K562 (cell line): ENCODE results near the gene NALCN. TPM values are rescaled to one million over a fixed set of nuclear protein-coding genes. Genes with fewer than 3 reads are reported as not detected.

Experiments used
- ATAC-seq: fragments of 200-7000 bp; cut with Tn5 transposase; 3 replicates; pipeline ENCODE4 v1.9.1; 2020; ENCODE audit warnings: moderate library complexity
- BruUV-seq: library from RNA; stranded (reverse); fragments of 400-500 nt; replicated peaks from 2 replicates; lab custom pipeline; 2021; lab: Mats Ljungman, UMichigan
- CTCF ChIA-PET: fragments of 300-600 bp; formaldehyde crosslinking; extraction: SDS; loops from one replicate; lab custom pipeline; 2021; ENCODE audit warnings: low intra/inter-chr PET ratio; lab: Yijun Ruan, JAX
- POLR2A ChIA-PET: fragments of 300-600, 350-650 bp; sonication (Branson Sonifier 250); formaldehyde crosslinking; extraction: SDS; loops from one replicate; lab custom pipeline; 2021; ENCODE audit warnings: antibody characterized with exemption, inconsistent platforms; lab: Yijun Ruan, JAX
- DNase-seq, 4 experiments: peaks; one replicate each; pipeline versions ENCODE4 v3.0.0 to v3.0.0-alpha.2; 2011 to 2018; ENCODE audit warnings: low spot score in 3 of 4, mixed read lengths in 3 of 4; ENCODE audit errors: extremely low read depth in 1 of 4
- FAIRE-seq: peaks from 2 replicates; lab custom pipeline; 2011; peaks lifted over from hg19 to GRCh38; lab: Jason Lieb, UNC
- H2AFZ ChIP-seq: 2 replicates; pipeline ENCODE4 v1.6.0; 2011; ENCODE audit warnings: low read depth, low read length, control low read depth, inconsistent platforms
- H3K27ac ChIP-seq: fragments of 200-600 bp; 3 replicates; pipeline ENCODE4 v1.8.0; 2011; ENCODE audit warnings: low read depth, mild to moderate bottlenecking, control low read depth, inconsistent platforms, low read length, moderate library complexity, mixed read lengths; ENCODE audit errors: extremely low read depth
- H3K27me3 ChIP-seq, 2 experiments: fragments of 300-600 bp in 1 of 2; 2 replicates in 1 of 2; 3 replicates in 1 of 2; pipeline versions ENCODE4 v1.6.0 to v1.8.0; 2011; ENCODE audit warnings: inconsistent platforms in 2 of 2, low read length in 2 of 2, mild to moderate bottlenecking in 1 of 2, mixed read lengths in 1 of 2, moderate library complexity in 1 of 2; ENCODE audit not compliant: control insufficient read depth in 2 of 2, insufficient read depth in 2 of 2
- H3K36me3 ChIP-seq: fragments of 300-600 bp; 3 replicates; pipeline ENCODE4 v1.8.0; 2011; ENCODE audit warnings: mild to moderate bottlenecking, low read length, inconsistent platforms; ENCODE audit not compliant: control insufficient read depth, insufficient read depth
- H3K4me1 ChIP-seq, 2 experiments: fragments of 200-600 bp in 1 of 2; replicated peaks in 1 of 2; 2 replicates in 1 of 2; 3 replicates in 1 of 2; pipeline versions ENCODE4 v1.5.1 to v1.8.0; 2011; ENCODE audit warnings: inconsistent platforms in 2 of 2, low read length in 2 of 2, mild to moderate bottlenecking in 1 of 2, mixed read lengths in 1 of 2, moderate library complexity in 1 of 2; ENCODE audit not compliant: control insufficient read depth in 2 of 2, insufficient read depth in 2 of 2
- H3K4me2 ChIP-seq: 2 replicates; pipeline ENCODE4 v1.6.1; 2011; ENCODE audit warnings: low read length, control low read depth, inconsistent platforms, mixed read lengths; ENCODE audit not compliant: insufficient read depth
- H3K4me3 ChIP-seq: fragments of 200-600 bp; sonication (generic), shearing (Covaris generic); 2 replicates; pipeline ENCODE4 v1.5.1; 2016; ENCODE audit warnings: control low read depth, inconsistent platforms
- H3K79me2 ChIP-seq: fragments of 200-600 bp; 3 replicates; pipeline ENCODE4 v1.8.0; 2011; ENCODE audit warnings: low read length, inconsistent platforms; ENCODE audit not compliant: control insufficient read depth, insufficient read depth
- H3K9ac ChIP-seq, 2 experiments: 2 replicates each; pipeline versions ENCODE4 v1.6.0 to v1.6.1; 2011; ENCODE audit warnings: low read depth in 2 of 2, low read length in 2 of 2, control low read depth in 1 of 2, inconsistent platforms in 1 of 2, mild to moderate bottlenecking in 1 of 2, mixed read lengths in 1 of 2; ENCODE audit not compliant: insufficient read depth in 1 of 2
- H3K9me1 ChIP-seq: one replicate; pipeline ENCODE4 v1.6.0; 2011; ENCODE audit warnings: inconsistent platforms, mild to moderate bottlenecking, low read length, moderate library complexity; ENCODE audit not compliant: control insufficient read depth, insufficient read depth
- H3K9me3 ChIP-seq: replicated peaks from 2 replicates; pipeline ENCODE4 v1.5.1; 2011; ENCODE audit warnings: low read depth, low read length, inconsistent platforms; ENCODE audit not compliant: control insufficient read depth, insufficient read depth
- H4K20me1 ChIP-seq: replicated peaks from 2 replicates; pipeline ENCODE4 v1.6.1; 2011; ENCODE audit warnings: low read length, inconsistent platforms, mixed read lengths; ENCODE audit not compliant: control insufficient read depth, insufficient read depth
- ADNP ChIP-seq: fragments of 200-800 bp; sonication (Bioruptor generic); IDR thresholded peaks from 2 replicates; pipeline ENCODE4 v1.6.1; 2016; ENCODE audit warnings: missing genetic modification characterization, missing compliant biosample characterization
- ARID3B ChIP-seq: fragments of 250-450 bp; sonication (Bioruptor Pico); IDR thresholded peaks from 2 replicates; pipeline ENCODE4 v1.4.0; 2020; ENCODE audit warnings: borderline replicate concordance
- ASH1L ChIP-seq: fragments of 450-650 bp; IDR thresholded peaks from 2 replicates; pipeline ENCODE4 v1.6.1; 2018; ENCODE audit warnings: borderline replicate concordance, mild to moderate bottlenecking, low read depth; ENCODE audit not compliant: partially characterized antibody
- ATF3 ChIP-seq, 2 experiments: fragments of 450-650 bp in 1 of 2; sonication (generic) in 1 of 2; formaldehyde crosslinking in 1 of 2; IDR thresholded peaks in 1 of 2; conservative IDR thresholded peaks in 1 of 2; 2 replicates each; pipeline versions ENCODE4 v1.6.1 to v1.8.1; 2016 to 2023; ENCODE audit warnings: mild to moderate bottlenecking in 2 of 2, moderate library complexity in 2 of 2, inconsistent platforms in 1 of 2, missing genetic modification reagents in 1 of 2
- FOXA1 ChIP-seq: fragments of 450-650 bp; IDR thresholded peaks from 2 replicates; pipeline ENCODE4 v1.6.1; 2016; ENCODE audit warnings: mild to moderate bottlenecking, borderline replicate concordance
- KDM2B ChIP-seq: fragments of 250-450 bp; sonication (Bioruptor Pico); IDR thresholded peaks from 2 replicates; pipeline ENCODE4 v1.8.0; 2021; ENCODE audit warnings: mild to moderate bottlenecking, moderate library complexity
- LCOR ChIP-seq: sonication (generic); formaldehyde crosslinking; IDR thresholded peaks from 2 replicates; pipeline ENCODE4 v1.8.0; 2022; ENCODE audit warnings: mild to moderate bottlenecking, missing genetic modification reagents
- NFIX ChIP-seq: fragments of 250-450 bp; sonication (Bioruptor Pico); IDR thresholded peaks from 2 replicates; pipeline ENCODE4 v1.4.0; 2020; ENCODE audit warnings: low read depth, mild to moderate bottlenecking, moderate library complexity
- NKRF ChIP-seq: fragments of 450-650 bp; IDR thresholded peaks from 2 replicates; pipeline ENCODE4 v1.6.1; 2016; ENCODE audit warnings: borderline replicate concordance
- RAD51 ChIP-seq: fragments of 450-650 bp; IDR thresholded peaks from 2 replicates; pipeline ENCODE4 v1.7.1; 2016; ENCODE audit warnings: low read depth, mild to moderate bottlenecking, borderline replicate concordance
- SNIP1 ChIP-seq: fragments of 450-650 bp; IDR thresholded peaks from 2 replicates; pipeline ENCODE4 v1.7.1; 2017; ENCODE audit warnings: low read depth, mild to moderate bottlenecking
- SPI1 ChIP-seq: IDR thresholded peaks from 2 replicates; pipeline ENCODE4 v1.6.1; 2011; ENCODE audit warnings: low read depth, low read length, control low read depth, borderline replicate concordance
- SREBF2 ChIP-seq: sonication (generic); formaldehyde crosslinking; IDR thresholded peaks from 2 replicates; pipeline ENCODE4 v1.4.0; 2020; ENCODE audit warnings: mild to moderate bottlenecking, missing genetic modification reagents
- ZFP36 ChIP-seq: fragments of 150-350 bp; IDR thresholded peaks from 2 replicates; pipeline ENCODE4 v1.6.1; 2018; ENCODE audit warnings: low read length, low read depth; ENCODE audit not compliant: partially characterized antibody
- WGBS: fragments of 100-300 bp; shearing (Covaris generic); methylation state at CpG from one replicate; pipeline ENCODE4 v1.1.6; 2016; ENCODE audit warnings: low coverage, mixed read lengths; ENCODE audit not compliant: insufficient coverage; ENCODE audit errors: missing lambda C conversion rate; 5-methylcytosine and 5-hydroxymethylcytosine counted together
- in situ Hi-C: fragments of 300-500 bp; cut with MboI; formaldehyde crosslinking; loops from 4 replicates; pipeline ENCODE4 v1.15.0; 2018; ENCODE audit warnings: inconsistent platforms, mixed read lengths
- intact Hi-C: fragments of 100-400 bp; cut with micrococcal nuclease; formaldehyde crosslinking; loops from 2 replicates; pipeline ENCODE4 v1.14.2; 2022
- polyA plus RNA-seq, 8 experiments: library from polyadenylated mRNA; depleted of rRNA in 4 of 8; stranded (reverse) in 5 of 8; unstranded in 3 of 8; fragments of >200 nt; fragmentation: Nextera tagmentation in 2 of 8; fragmentation: Illumina TruSeq in 1 of 8; extraction: Ambion mirVana in 2 of 8; extraction: Trizol in 1 of 8; gene quantifications; 2 replicates each; pipeline versions ENCODE4 v1.2.1 to v1.2.3, GENCODE V29; 2011 to 2014; ENCODE audit warnings: inconsistent platforms in 1 of 8, missing spikeins in 1 of 8
- total RNA-seq, 7 experiments: library from RNA; depleted of rRNA in 6 of 7; stranded (reverse); fragments of >200 nt in 6 of 7; fragmentation: Illumina TruSeq in 2 of 7; extraction: Trizol in 2 of 7; gene quantifications; 2 replicates each; pipeline versions ENCODE4 v1.2.1 to v1.2.3, GENCODE V29; 2011 to 2021; ENCODE audit warnings: low replicate concordance in 1 of 7

The NALCN gene
- total and polyA plus RNA-seq, 9 of the 15 experiments (the other 6 are each of a cell fraction or from before 2014, with no cell fraction given) = not detected

GRCh38 chr13:101332583-101332982, 83.7 kb downstream of the NALCN start:
- ATAC-seq = no peak
- Histone ChIP-seq H3K4me1 (no peaks in the 10 kb centered on the region), H3K9me3 (no peaks in the 10 kb centered on the region), H3K9me1 (no peaks in the 10 kb centered on the region), H3K9ac (no peak overlapping the region), H3K27ac (no peak overlapping the region), H3K4me3 (no peak overlapping the region), H2AFZ (no peak overlapping the region), H3K4me2 (no peak overlapping the region), H3K36me3 (no peaks in the 10 kb centered on the region), H3K79me2 (no peaks in the 10 kb centered on the region), H3K27me3 (no peaks in the 10 kb centered on the region), H4K20me1 (no peaks in the 10 kb centered on the region)
- ChIA-PET CTCF (no interaction called here), POLR2A (no interaction called here)
- in situ Hi-C loops (no loop called here), intact Hi-C loops (no loop called here)
- BruUV-seq = no TSS peak
- 4% methylated on average over 5 of the region's 5 CpGs for WGBS
- TF ChIP-seq LCOR (no peak), FOXA1 (no peak), ASH1L (no peak), SREBF2 (CRISPR knock-in tag) (no peak), KDM2B (no peak), RAD51 (no peak), ATF3 (IDR thresholded peaks at IDR 0.05) (no peak), ATF3 (CRISPR knock-in tag; conservative IDR thresholded peaks at IDR 0.05) (no peak), NKRF (no peak), SNIP1 (no peak), ARID3B (no peak), ADNP (no peak), ZFP36 (no peak), NFIX (CRISPR knock-in tag) (no peak), SPI1 (no peak)
- FAIRE-seq = no peak
- no peak for DNase-seq
